Astrocyte (in vitro differentiated cells and primary cell): Measurements from ENCODE around the gene IVD.

ENCODE experiments used
- CTCF ChIP-seq: IDR thresholded peaks from 2 replicates; pipeline ENCODE4 v1.5.1; 2011; ENCODE audit warnings: low read depth, mild to moderate bottlenecking, inconsistent platforms, low read length, moderate library complexity; ENCODE audit not compliant: insufficient read depth
- EZH2 ChIP-seq: IDR thresholded peaks from 2 replicates; pipeline ENCODE4 v1.6.1; 2012; ENCODE audit warnings: mild to moderate bottlenecking, low read length, inconsistent platforms; ENCODE audit not compliant: insufficient read depth

- TF ChIP-seq CTCF (no peak), EZH2 (no peak)
Measured at GRCh38 chr15:40451527-40452158, 46.0 kb downstream of the IVD start.
